Astrocyte (in vitro differentiated cells and primary cell): ENCODE data around the gene DUS2.

ENCODE experiments used
- CTCF ChIP-seq: IDR thresholded peaks from 2 replicates; pipeline ENCODE4 v1.5.1; 2011; ENCODE audit warnings: low read depth, mild to moderate bottlenecking, inconsistent platforms, low read length, moderate library complexity; ENCODE audit not compliant: insufficient read depth
- EZH2 ChIP-seq: IDR thresholded peaks from 2 replicates; pipeline ENCODE4 v1.6.1; 2012; ENCODE audit warnings: mild to moderate bottlenecking, low read length, inconsistent platforms; ENCODE audit not compliant: insufficient read depth

- TF ChIP-seq CTCF = peak; percentile 82
- no peak for TF ChIP-seq EZH2
Measured at GRCh38 chr16:68064791-68065365, 41.8 kb downstream of the DUS2 start.
